Hepatic stellate cell (primary cell): ENCODE measurements around the gene KRT73.
"Not testable (repeated sequence)": the region's sequence is repeated elsewhere in the genome, so short reads cannot be mapped to it uniquely, and the experiment has no call there.

ENCODE experiments used
- DNase-seq: peaks from one replicate; pipeline ENCODE4 v3.0.0; 2011; ENCODE audit warnings: low spot score

Gene KRT73

GRCh38 chr12:52600071-52600470 is 18.3 kb downstream of the KRT73 start:
- DNase-seq = no peak

GRCh38 chr12:52598966-52599365 is 19.4 kb downstream of the KRT73 start:
- DNase-seq = no peak

- DNase-seq = not testable (repeated sequence)
Measured at GRCh38 chr12:52594237-52594636, 24.1 kb downstream of the KRT73 start.

GRCh38 chr12:52591521-52591920 is 26.8 kb downstream of the KRT73 start:
- no peak for DNase-seq

DNA sequence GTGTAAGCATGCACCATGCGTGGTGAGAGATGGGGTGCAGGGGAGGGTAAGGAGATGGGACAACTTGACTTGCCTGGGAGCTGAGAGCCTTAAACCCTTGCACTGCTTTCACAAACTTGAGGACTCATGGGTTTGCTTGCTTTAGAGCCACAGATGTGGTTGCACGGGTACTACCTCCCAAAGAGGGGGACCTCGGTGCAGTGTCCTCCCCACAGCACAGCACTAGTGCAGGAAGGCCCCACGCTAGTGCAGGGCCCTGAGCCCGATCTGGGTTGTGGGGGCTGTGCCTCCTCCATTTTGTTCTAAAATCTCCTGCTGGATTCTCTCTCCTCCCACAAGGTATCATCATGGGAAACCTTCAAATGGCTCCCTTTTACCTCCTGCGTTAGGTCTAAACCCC is 28.3 kb downstream of the KRT73 start:
- no peak for DNase-seq

DNA sequence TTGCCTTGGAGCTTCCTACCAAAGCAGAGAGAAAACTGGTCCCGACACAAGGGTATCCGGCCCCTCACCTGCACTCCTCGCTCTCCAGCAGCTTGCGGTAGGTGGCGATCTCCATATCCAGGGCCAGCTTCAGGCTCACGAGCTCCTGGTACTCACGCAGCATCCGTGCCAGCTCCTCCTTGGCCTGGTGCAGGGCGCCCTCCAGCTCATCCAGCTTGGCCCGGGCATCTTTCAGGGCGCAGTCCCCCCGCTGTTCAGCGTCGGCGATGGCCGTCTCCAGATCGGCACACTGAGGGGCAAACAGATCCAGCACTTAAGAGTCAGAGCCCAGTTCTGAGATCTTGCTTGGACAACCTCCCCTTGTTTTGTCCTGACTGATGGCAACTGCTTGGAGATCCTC is 30.8 kb downstream of the KRT73 start:
- no peak for DNase-seq

DNA sequence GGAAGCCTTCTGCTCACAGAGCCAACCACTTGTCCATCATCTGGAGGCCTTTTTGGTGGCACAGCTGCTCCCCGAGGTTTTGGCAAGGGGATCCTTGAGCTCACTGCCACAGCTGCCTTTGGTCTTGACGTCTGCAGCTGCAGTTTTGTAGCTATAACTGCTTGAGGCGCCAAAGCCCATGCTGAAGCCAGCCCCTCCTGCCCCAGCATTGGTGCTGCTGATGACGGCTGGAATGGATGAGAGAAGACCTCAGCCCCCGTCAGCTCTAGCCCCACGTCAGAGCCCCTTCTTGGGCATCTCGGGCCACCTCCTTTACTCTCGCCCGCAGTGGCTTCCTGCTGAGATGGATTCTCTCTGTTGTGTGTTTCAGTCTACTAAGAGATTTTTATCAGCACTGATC is 32.4 kb downstream of the KRT73 start:
- DNase-seq = no peak

DNA sequence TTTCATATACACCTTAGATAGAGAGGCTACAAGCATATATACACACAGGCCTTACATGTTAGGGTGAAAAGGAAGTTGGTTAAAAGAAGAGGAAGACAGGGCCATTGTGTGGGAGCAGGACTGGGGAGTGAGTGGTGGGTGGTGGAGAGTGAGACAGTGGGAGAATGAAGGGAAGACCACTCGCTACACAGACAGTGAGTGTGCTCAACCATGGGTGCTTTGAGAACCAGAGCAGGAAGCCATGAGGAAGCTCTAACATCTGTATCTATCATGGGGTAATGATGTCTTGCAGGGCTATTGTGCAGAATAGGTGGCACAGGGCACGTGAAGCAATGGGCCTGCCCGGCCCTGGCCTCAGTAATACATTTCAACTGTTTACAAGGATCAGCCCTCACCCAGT is 33.3 kb downstream of the KRT73 start:
- no peak for DNase-seq

- DNase-seq = no peak
Measured at GRCh38 chr12:52584156-52584682, 34.1 kb downstream of the KRT73 start.

DNA sequence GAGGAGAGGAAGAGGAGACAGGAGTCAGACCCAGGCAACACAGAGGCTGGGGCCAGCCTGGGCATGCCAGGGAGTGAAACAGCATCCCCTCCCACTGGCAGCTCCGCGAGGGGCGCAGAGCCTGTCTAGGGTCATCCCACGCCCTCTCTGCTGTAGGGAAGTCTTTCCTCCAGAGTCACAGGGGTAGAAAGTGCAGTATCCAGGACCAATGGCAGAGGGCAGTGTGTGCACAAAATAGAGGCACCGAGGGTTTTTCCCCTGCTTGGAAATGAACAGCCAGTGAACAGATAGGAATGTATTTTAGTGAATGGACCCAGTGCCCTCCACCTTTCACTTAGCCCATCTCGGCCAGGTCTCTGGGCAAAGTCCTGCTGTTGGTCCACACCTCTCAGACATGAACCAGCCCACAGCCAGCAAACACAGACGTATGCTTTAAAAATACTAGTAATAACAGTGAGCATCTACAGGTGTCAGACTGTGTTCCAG is 35.3 kb downstream of the KRT73 start:
- peak; percentile 77 for DNase-seq

DNA sequence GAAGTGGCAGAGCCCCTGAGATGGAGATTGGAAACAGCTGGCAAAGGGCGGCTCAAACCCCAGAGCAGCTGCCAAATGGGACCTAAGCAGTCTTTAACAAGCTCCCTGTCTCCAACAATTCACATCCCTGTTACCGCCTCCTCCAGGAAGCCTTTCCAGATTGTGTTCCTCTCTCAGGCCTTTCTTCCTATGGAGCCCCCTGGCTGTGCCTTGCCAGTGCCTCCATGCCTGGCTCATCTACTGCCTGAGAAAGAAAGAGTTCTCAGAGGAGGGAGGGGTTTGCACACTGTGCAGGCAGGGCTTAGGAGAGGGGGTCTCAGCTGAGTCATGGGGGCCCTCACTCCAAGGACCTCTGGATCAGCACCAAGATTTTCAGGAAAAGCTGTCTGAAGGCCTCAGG is 35.9 kb downstream of the KRT73 start:
- no peak for DNase-seq

DNA sequence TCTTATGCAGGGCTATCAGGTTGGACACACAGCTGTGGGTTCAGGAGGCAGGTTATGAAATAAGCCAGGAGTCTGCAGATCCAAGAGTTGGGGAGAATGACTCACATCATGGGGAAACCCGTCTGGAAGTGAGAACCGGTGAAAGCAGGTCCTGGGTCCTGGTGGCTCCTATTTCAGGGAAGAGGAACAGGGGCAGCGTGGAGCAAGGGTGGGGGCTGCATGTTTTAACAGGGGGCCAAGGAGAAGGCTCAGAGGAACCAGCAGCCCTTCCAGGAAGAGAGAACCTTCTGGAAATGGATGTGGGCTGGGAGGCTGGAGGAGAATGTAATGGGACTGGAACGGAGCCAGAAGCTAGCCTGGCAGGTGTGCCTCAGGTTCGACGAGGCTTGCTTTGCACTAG is 36.9 kb downstream of the KRT73 start:
- DNase-seq = no peak

GRCh38 chr12:52581066-52581465 is 37.3 kb downstream of the KRT73 start:
- no peak for DNase-seq

GRCh38 chr12:52580496-52580895 is 37.9 kb downstream of the KRT73 start:
- no peak for DNase-seq

DNA sequence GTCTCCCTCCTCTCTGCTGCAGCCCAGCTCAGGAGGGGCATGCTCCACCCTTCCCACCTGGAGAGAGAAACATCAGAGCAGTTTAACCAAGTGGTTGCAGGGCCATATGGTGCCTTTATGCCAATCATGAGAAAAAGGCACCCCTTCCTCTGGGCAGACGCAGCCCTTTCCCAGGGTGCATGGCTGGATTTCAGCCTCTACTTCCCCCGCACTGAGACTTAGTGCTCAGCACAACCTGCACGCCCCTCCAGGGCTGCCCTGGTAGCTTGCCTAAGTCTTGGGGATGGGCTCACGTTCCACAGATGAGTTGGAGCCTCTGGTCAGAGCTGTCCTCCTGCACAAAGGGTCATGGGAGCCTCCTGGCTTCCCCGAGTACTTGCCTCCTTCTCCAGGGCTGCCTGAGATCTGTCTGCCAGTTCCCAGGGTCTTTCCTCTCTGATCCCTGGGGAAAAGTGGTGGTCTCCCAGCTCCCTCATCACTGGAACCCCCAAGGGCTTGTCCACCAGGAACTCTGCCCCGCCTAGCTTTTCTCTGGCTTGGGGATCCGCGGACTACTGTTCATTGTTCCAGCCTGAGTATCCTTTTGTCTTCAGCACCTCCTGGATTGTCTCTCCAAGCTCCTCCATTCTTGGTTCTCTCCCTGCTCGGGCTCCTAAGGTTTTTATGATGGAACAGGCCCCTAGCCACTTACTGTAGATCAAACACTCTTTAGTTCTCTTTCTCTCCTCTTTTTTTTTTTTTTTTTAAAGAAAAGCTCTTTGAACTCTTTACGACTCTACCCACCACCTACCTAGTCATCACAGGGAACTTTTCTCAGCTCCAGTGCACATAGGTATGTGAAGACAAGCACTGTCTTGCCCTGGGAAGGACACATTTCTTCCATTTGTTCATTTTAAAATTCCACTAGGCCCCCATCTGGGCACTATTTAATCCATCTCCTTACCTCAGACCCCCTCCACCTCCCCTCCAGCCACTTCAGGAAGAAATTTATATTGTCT is 38.6 kb downstream of the KRT73 start:
- DNase-seq = no peak

DNA sequence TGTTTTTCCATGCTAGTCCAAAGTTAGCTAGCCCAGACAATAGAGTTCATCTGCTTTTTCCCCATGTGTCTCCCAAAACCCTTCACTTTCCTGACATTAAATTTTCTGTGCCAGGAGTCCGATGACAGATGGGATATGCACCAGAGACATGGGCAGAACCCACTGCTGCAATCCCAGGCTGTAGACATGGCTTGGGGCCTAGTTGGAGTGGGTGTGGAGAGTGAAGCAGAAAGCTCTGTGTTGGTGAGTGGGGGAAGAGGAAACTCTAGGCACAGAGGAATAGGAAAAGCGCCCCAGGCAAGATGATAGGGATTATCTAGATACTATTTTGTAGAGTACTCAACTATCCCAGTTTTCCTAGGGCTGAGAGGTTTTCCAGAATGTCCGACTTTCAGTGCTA is 39.9 kb downstream of the KRT73 start:
- DNase-seq = no peak

DNA sequence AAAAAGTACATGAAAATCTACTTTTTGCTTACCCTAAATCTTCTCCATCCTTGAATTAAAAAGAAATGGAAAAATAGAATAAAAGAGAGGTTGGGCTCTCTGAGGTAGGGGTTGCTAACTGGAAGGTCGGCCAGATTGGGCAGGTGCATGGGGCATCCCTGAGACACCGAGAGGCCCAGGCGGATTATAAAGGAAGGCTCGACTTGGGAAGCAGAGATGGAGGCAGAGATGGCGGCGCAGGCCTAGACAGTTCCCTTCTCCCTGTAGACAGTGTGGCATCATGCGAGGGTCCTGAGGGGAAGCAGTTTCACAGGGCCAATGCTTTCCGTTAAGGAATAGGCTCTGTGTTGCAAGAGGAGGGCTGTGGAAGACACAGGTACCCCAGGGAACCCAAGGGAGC is 41.0 kb downstream of the KRT73 start:
- no peak for DNase-seq

DNA sequence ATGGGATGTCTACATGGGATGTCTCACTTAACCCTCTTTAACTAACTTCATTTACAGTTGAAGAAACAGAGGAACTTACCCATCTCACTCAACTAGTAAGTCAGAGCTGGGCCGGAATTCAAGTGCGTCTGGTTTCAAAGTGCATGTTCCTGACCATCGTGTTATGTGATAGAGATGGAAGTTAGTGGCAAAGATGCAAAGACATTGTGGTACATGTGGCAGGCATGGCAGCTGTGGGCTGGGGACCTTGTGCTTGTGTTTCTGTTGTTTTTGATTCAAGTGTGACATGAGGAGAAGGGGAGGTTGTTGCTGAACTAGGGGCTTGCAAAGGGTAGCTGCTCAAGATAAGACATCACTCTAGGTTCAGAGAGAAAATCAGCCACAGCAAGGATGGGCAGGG is 42.4 kb downstream of the KRT73 start:
- DNase-seq = no peak

- DNase-seq = no peak
Measured at GRCh38 chr12:52575256-52575655, 43.1 kb downstream of the KRT73 start.

GRCh38 chr12:52573743-52574142 is 44.6 kb downstream of the KRT73 start, which contains the start of gene KRT74:
Gene KRT74 (minus strand): TSS chr12:52573843. CDS start chr12:52573777, 66 bp downstream.
- DNase-seq = no peak

GRCh38 chr12:52573306-52573705 is 45.1 kb downstream of the KRT73 start:
- no peak for DNase-seq

GRCh38 chr12:52570511-52570910 is 47.8 kb downstream of the KRT73 start:
- DNase-seq = no peak

- no peak for DNase-seq
Measured at GRCh38 chr12:52568111-52568510, 50.2 kb downstream of the KRT73 start.
